ENCODE measurements around the gene TFDP2.

DNA sequence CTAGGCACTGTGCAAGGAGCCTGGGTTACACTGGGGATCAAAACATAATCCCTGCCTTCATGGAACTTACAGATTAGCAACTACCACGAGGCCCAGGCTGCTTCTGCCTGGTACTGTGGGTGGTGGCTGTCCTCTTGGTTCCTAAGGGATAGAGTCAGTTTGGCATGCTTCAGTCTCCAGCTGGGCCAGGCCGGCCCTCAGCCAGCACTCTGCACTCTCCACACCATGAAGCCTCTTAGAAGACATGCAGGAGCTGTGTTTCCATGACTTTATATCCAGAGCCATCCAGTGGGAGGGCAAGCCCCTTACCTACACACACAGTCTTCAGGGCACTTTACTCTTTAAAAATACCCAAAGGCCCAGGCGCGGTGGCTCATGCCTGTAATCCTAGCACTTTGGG is 218.5 kb downstream of the TFDP2 start:
- TF ChIP-seq CTCF (IDR thresholded peaks at IDR 0.05; ENCODE audit: control extremely low read depth in 1 of 3, insufficient read depth in 1 of 3, low read depth in 1 of 3, low read length in 3 of 3) (no peak), POLR2A (IDR thresholded peaks at IDR 0.05; ENCODE audit: control extremely low read depth in 1 of 2, low read depth in 2 of 2, low read length in 2 of 2) (no peak), ZNF274 (IDR thresholded peaks at IDR 0.05; ENCODE audit: borderline replicate concordance, extremely low read depth, low read length) (no peak), JUND (IDR thresholded peaks at IDR 0.05; ENCODE audit: low read length) (no peak), POLR2AphosphoS5 (IDR thresholded peaks at IDR 0.05; ENCODE audit: low read depth, low read length) (no peak), KDM5A (IDR thresholded peaks at IDR 0.05; ENCODE audit: low read length) (no peak), JUN (IDR thresholded peaks at IDR 0.05; ENCODE audit: low read depth, low read length) (no peak), EZH2 (IDR thresholded peaks at IDR 0.05; ENCODE audit: low read depth, low read length, severe bottlenecking) (no peak), TEAD4 (IDR thresholded peaks at IDR 0.05; ENCODE audit: low read depth, low read length) (no peak), BRCA1 (IDR thresholded peaks at IDR 0.05; ENCODE audit: low read depth, low read length) (no peak), EP300 (IDR thresholded peaks at IDR 0.05; ENCODE audit: borderline replicate concordance in 1 of 2, low read depth in 2 of 2, low read length in 2 of 2) (no peak)
- TF ChIP-seq, protein P1, sequence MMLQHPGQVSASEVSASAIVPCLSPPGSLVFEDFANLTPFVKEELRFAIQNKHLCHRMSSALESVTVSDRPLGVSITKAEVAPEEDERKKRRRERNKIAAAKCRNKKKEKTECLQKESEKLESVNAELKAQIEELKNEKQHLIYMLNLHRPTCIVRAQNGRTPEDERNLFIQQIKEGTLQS (IDR thresholded peaks at IDR 0.05; ENCODE audit: insufficient read depth, low read depth, low read length) = no peak

All from H1 (cell line).